ENCODE measurements around the gene EIF4G2.

Gene EIF4G2

GRCh38 chr11:10777393-10777793 is 31.3 kb downstream of the EIF4G2 start:
- DNase-seq (ENCODE audit: low read depth in 1 of 2, low spot score in 1 of 2) = no peak

- DNase-seq (ENCODE audit: low read depth in 1 of 2, low spot score in 1 of 2) = no peak
Observed at GRCh38 chr11:10774811-10775210, 33.9 kb downstream of the EIF4G2 start.

- no peak for DNase-seq (ENCODE audit: low read depth in 1 of 2, low spot score in 1 of 2)
Observed at GRCh38 chr11:10771457-10771856, 37.3 kb downstream of the EIF4G2 start.

- no peak for DNase-seq (ENCODE audit: low read depth in 1 of 2, low spot score in 1 of 2)
Observed at GRCh38 chr11:10770626-10771254, 38.0 kb downstream of the EIF4G2 start.

- no peak for DNase-seq (ENCODE audit: low read depth in 1 of 2, low spot score in 1 of 2)
Observed at GRCh38 chr11:10764412-10764811, 44.3 kb downstream of the EIF4G2 start.

- DNase-seq (ENCODE audit: low read depth in 1 of 2, low spot score in 1 of 2) = no peak
Observed at GRCh38 chr11:10763766-10764165, 45.0 kb downstream of the EIF4G2 start.

GRCh38 chr11:10762913-10763421 is 45.8 kb downstream of the EIF4G2 start:
- no peak for DNase-seq (ENCODE audit: low read depth in 1 of 2, low spot score in 1 of 2)

- no peak for DNase-seq (ENCODE audit: low read depth in 1 of 2, low spot score in 1 of 2)
Observed at GRCh38 chr11:10762185-10762584, 46.5 kb downstream of the EIF4G2 start.

- no peak for DNase-seq (ENCODE audit: low read depth in 1 of 2, low spot score in 1 of 2)
Observed at GRCh38 chr11:10761085-10761698, 47.5 kb downstream of the EIF4G2 start.

GRCh38 chr11:10758957-10759356 is 49.8 kb downstream of the EIF4G2 start:
- no peak for DNase-seq (ENCODE audit: low read depth in 1 of 2, low spot score in 1 of 2)

GRCh38 chr11:10752486-10752885 is 56.2 kb downstream of the EIF4G2 start:
- DNase-seq (ENCODE audit: low read depth in 1 of 2, low spot score in 1 of 2) = no peak

GRCh38 chr11:10752061-10752460 is 56.7 kb downstream of the EIF4G2 start:
- no peak for DNase-seq (ENCODE audit: low read depth in 1 of 2, low spot score in 1 of 2)

- DNase-seq (ENCODE audit: low read depth in 1 of 2, low spot score in 1 of 2) = peak in 1 of 2 donors; percentile 3
Observed at GRCh38 chr11:10751581-10751940, 57.2 kb downstream of the EIF4G2 start.

- DNase-seq (ENCODE audit: low read depth in 1 of 2, low spot score in 1 of 2) = peak; percentile 81 to 86
Observed at GRCh38 chr11:10750838-10751580, 57.7 kb downstream of the EIF4G2 start, which contains the start of gene CTR9. TSS of gene CTR9 (plus strand) at chr11:10751246. CDS start at chr11:10751413, 167 bp downstream.

GRCh38 chr11:10749476-10749875 is 59.2 kb downstream of the EIF4G2 start:
- no peak for DNase-seq (ENCODE audit: low read depth in 1 of 2, low spot score in 1 of 2)

- DNase-seq (ENCODE audit: low read depth in 1 of 2, low spot score in 1 of 2) = no peak
Observed at GRCh38 chr11:10747733-10748132, 61.0 kb downstream of the EIF4G2 start.

All from activated CD4-positive, alpha-beta T cell treated with anti-CD3 and anti-CD28 coated beads, Interleukin-2, amount 50 U/mL, for 24 hours (primary cell).